GM13977 (cell line): Measurements from ENCODE around the gene INPP4B.
"Not testable (repeated sequence)": the region's sequence is repeated elsewhere in the genome, so short reads cannot be mapped to it uniquely, and the experiment has no call there.

Experiments
- DNase-seq: peaks from one replicate; pipeline ENCODE4 v3.0.0; 2012; ENCODE audit warnings: low spot score
- in situ Hi-C: fragments of 300-500 bp; cut with MboI; formaldehyde crosslinking; loops from one replicate; pipeline ENCODE4 v1.12.0; 2022; ENCODE audit warnings: low sequenced_read_pairs, low pct_unique_long_range_greater_than_20kb, mixed read lengths, inconsistent platforms; ENCODE audit not compliant: unreplicated experiment
- TF ChIP-seq, protein P1 (sequence below): IDR thresholded peaks from 2 replicates; pipeline ENCODE4 v1.5.1; 2012; ENCODE audit warnings: mild to moderate bottlenecking, control low read depth; ENCODE audit not compliant: insufficient read depth; ENCODE audit errors: extremely low read depth, missing control alignments

Gene INPP4B

DNA sequence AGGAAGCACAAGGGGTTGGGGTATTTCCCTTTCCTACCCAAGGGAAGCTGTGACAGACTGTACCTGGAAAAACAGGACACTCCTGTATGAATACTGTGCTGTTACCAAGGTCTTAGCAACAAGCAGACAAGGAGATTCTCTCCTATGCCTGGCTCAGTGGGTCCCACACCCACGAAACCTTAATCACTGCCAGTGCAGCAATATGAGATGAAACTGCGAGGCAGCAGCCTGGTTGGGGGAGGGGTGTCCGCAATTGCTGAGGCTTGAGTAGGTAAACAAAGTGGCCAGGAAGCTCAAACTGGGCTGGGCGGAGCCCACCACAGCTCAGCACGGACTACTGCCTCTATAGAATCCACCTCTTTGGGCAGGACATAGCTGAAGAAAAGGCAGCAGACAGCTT lies 197.7 kb downstream of the INPP4B start:
- no peak for DNase-seq
- TF ChIP-seq, protein P1, sequence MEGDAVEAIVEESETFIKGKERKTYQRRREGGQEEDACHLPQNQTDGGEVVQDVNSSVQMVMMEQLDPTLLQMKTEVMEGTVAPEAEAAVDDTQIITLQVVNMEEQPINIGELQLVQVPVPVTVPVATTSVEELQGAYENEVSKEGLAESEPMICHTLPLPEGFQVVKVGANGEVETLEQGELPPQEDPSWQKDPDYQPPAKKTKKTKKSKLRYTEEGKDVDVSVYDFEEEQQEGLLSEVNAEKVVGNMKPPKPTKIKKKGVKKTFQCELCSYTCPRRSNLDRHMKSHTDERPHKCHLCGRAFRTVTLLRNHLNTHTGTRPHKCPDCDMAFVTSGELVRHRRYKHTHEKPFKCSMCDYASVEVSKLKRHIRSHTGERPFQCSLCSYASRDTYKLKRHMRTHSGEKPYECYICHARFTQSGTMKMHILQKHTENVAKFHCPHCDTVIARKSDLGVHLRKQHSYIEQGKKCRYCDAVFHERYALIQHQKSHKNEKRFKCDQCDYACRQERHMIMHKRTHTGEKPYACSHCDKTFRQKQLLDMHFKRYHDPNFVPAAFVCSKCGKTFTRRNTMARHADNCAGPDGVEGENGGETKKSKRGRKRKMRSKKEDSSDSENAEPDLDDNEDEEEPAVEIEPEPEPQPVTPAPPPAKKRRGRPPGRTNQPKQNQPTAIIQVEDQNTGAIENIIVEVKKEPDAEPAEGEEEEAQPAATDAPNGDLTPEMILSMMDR = no peak
- in situ Hi-C loops = no loop called here

DNA sequence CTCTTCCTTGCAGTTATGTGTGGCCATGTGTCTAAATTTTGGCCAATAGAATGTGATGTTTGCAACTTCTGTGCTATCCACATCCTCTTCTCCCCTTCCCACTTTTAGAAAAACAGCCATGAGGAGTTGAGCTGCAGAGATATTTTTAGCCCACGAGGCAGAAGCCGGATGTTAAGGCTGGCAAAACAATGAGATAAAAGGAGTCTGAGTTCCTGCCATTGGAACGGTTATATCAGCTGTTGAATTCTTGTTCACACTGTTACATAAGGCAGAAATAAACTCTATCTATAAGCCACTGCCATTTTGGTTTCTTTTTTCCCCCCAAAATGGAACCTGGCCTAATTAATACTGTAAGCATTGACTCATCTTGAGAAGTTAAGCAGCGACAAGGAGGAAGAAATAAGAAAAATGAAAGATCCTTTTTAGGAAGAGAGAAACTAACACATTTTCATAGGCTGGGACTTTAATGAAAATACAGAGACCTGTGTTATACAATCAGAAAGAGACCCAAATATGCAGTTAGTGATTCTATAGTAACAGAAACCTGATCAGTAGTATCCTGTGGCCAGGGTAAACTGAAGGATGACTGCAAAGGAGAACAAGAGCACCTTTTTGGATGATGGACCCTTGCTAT lies 200.5 kb downstream of the INPP4B start:
- in situ Hi-C loops = no loop called here
- no peak for DNase-seq
- TF ChIP-seq, protein P1 = no peak

DNA sequence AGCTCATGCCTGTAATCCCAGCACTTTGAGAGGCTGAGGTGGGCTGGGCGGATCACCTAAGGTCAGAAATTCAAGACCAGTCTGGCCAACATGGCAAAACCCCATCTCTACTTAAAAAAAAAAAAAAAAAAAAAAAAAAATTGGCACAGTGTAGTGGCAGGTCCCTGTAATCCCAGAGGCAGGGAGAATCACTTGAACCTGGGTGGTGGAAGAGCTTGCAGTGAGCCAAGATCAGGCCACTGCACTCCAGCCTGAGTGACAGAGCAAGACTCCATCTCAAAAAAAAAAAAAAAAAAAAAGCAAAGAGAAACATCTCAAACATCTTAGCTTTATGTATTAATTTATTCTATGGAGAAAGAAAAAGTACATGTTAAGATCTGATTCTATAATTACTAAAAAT lies 201.5 kb downstream of the INPP4B start:
- in situ Hi-C loops, DNase-seq: not testable (repeated sequence)

DNA sequence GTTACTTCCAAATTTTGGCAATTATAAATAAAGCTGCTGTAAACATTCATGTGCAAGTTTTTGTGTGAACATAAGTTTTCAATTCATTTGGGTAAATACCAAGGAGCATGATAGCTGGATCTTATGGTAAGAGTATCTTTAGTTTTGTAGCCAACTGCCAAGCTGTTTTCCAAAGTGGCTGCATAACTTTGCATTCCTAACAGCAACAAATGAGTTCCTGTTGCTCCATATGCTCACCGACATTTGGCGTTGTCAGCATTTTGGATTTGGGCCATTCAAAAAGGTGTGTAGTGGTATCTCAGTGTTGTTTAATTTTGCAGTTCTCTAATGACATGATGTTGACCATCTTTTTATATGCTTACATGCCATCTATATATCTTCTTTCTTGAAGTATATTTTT lies 208.5 kb downstream of the INPP4B start:
- no peak for DNase-seq
- in situ Hi-C loops = no loop called here
- TF ChIP-seq, protein P1 = no peak

DNA sequence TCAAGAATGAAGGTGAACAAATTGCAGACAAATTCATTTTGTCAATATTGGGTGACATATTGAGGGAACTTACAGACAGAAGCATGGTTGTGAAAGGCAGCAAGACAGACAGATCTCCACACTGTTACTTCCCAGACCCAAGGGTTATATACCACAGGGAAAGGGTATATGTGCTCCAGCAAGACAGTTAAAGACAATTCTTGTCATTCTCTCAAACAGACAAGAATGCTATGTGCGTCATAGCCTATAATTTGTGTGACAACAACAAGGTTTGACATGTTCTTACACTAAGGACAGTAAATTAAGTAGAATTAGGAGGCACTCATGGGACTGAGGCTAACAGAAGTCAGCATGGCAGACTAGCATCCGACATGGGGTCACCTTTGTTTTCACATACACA lies 214.3 kb downstream of the INPP4B start:
- in situ Hi-C loops = no loop called here
- TF ChIP-seq, protein P1 = no peak
- no peak for DNase-seq

DNA sequence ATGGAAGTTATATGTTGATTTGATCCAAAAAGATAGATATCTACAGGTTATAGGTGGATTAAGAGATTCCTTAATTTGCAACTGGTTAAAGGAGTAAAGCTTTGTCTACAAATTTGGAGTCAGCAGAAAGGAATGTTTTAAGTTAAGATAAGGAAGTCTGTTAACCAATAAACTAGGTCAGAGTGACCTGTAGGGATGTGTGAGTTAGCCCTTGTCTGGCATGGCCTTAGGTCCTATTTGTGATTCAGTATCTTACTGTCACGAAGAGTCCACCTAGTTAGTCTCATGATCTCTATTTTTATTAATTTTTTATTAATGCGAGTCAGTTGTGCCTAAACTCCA lies 230.8 kb downstream of the INPP4B start:
- TF ChIP-seq, protein P1 = no peak
- in situ Hi-C loops = no loop called here
- no peak for DNase-seq

DNA sequence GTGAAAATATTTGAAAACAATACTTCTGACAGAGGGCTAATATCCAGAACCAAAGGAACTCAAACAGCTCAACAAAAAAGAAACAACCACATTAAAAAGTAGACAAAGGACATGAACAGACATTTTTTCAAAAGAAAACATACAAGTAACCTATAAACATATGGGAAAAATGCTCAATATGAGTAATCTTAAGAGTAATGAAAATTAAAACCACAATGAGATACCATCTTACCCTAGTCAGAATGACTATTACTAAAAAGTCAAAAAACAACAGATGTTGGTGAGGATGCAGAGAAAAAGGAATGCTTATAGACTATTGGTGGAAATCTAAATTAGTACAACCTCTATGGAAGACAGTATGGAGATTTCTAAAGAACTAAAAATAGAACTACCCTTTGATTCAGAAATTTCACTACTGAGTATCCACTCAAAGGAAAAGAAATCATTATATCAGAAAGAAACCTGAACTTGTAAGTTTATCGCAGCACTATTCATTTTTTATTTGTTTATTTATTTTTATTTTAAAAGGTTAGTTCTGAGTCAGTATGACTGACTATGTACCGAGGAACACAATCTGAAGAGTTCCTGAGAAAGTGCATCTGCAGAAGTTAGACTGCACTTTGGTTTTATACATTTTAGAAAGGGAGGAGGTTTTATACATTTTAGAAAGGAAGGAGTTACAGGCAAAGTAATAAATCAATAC lies 231.3 kb downstream of the INPP4B start:
- in situ Hi-C loops = no loop called here

More for the DNA sequence above, 231.3 kb downstream of the INPP4B start:
- TF ChIP-seq, protein P1 = no peak
- no peak for DNase-seq
